K562 (cell line): ENCODE data around the gene SFMBT2. TPM values are rescaled to one million over a fixed set of nuclear protein-coding genes. Genes with fewer than 3 reads are reported as not detected.
A peak's percentile ranks its signal among the peaks of the same experiment; 100 is the strongest.

Experiments
- ATAC-seq: fragments of 200-7000 bp; cut with Tn5 transposase; 3 replicates; pipeline ENCODE4 v1.9.1; 2020; ENCODE audit warnings: moderate library complexity
- BruUV-seq: library from RNA; stranded (reverse); fragments of 400-500 nt; replicated peaks from 2 replicates; lab custom pipeline; 2021; lab: Mats Ljungman, UMichigan
- CTCF ChIA-PET: fragments of 300-600 bp; formaldehyde crosslinking; extraction: SDS; loops from one replicate; lab custom pipeline; 2021; ENCODE audit warnings: low intra/inter-chr PET ratio; lab: Yijun Ruan, JAX
- POLR2A ChIA-PET: fragments of 300-600, 350-650 bp; sonication (Branson Sonifier 250); formaldehyde crosslinking; extraction: SDS; loops from one replicate; lab custom pipeline; 2021; ENCODE audit warnings: antibody characterized with exemption, inconsistent platforms; lab: Yijun Ruan, JAX
- DNase-seq, 4 experiments: peaks; one replicate each; pipeline versions ENCODE4 v3.0.0 to v3.0.0-alpha.2; 2011 to 2018; ENCODE audit warnings: low spot score in 3 of 4, mixed read lengths in 3 of 4; ENCODE audit errors: extremely low read depth in 1 of 4
- FAIRE-seq: peaks from 2 replicates; lab custom pipeline; 2011; peaks lifted over from hg19 to GRCh38; lab: Jason Lieb, UNC
- H2AFZ ChIP-seq: 2 replicates; pipeline ENCODE4 v1.6.0; 2011; ENCODE audit warnings: low read depth, low read length, control low read depth, inconsistent platforms
- H3K27ac ChIP-seq: fragments of 200-600 bp; 3 replicates; pipeline ENCODE4 v1.8.0; 2011; ENCODE audit warnings: low read depth, mild to moderate bottlenecking, control low read depth, inconsistent platforms, low read length, moderate library complexity, mixed read lengths; ENCODE audit errors: extremely low read depth
- H3K27me3 ChIP-seq, 2 experiments: fragments of 300-600 bp in 1 of 2; 2 replicates in 1 of 2; 3 replicates in 1 of 2; pipeline versions ENCODE4 v1.6.0 to v1.8.0; 2011; ENCODE audit warnings: inconsistent platforms in 2 of 2, low read length in 2 of 2, mild to moderate bottlenecking in 1 of 2, mixed read lengths in 1 of 2, moderate library complexity in 1 of 2; ENCODE audit not compliant: control insufficient read depth in 2 of 2, insufficient read depth in 2 of 2
- H3K36me3 ChIP-seq: fragments of 300-600 bp; 3 replicates; pipeline ENCODE4 v1.8.0; 2011; ENCODE audit warnings: mild to moderate bottlenecking, low read length, inconsistent platforms; ENCODE audit not compliant: control insufficient read depth, insufficient read depth
- H3K4me1 ChIP-seq, 2 experiments: fragments of 200-600 bp in 1 of 2; replicated peaks in 1 of 2; 2 replicates in 1 of 2; 3 replicates in 1 of 2; pipeline versions ENCODE4 v1.5.1 to v1.8.0; 2011; ENCODE audit warnings: inconsistent platforms in 2 of 2, low read length in 2 of 2, mild to moderate bottlenecking in 1 of 2, mixed read lengths in 1 of 2, moderate library complexity in 1 of 2; ENCODE audit not compliant: control insufficient read depth in 2 of 2, insufficient read depth in 2 of 2
- H3K4me2 ChIP-seq: 2 replicates; pipeline ENCODE4 v1.6.1; 2011; ENCODE audit warnings: low read length, control low read depth, inconsistent platforms, mixed read lengths; ENCODE audit not compliant: insufficient read depth
- H3K4me3 ChIP-seq: fragments of 200-600 bp; sonication (generic), shearing (Covaris generic); 2 replicates; pipeline ENCODE4 v1.5.1; 2016; ENCODE audit warnings: control low read depth, inconsistent platforms
- H3K79me2 ChIP-seq: fragments of 200-600 bp; 3 replicates; pipeline ENCODE4 v1.8.0; 2011; ENCODE audit warnings: low read length, inconsistent platforms; ENCODE audit not compliant: control insufficient read depth, insufficient read depth
- H3K9ac ChIP-seq, 2 experiments: 2 replicates each; pipeline versions ENCODE4 v1.6.0 to v1.6.1; 2011; ENCODE audit warnings: low read depth in 2 of 2, low read length in 2 of 2, control low read depth in 1 of 2, inconsistent platforms in 1 of 2, mild to moderate bottlenecking in 1 of 2, mixed read lengths in 1 of 2; ENCODE audit not compliant: insufficient read depth in 1 of 2
- H3K9me1 ChIP-seq: one replicate; pipeline ENCODE4 v1.6.0; 2011; ENCODE audit warnings: inconsistent platforms, mild to moderate bottlenecking, low read length, moderate library complexity; ENCODE audit not compliant: control insufficient read depth, insufficient read depth
- H3K9me3 ChIP-seq: replicated peaks from 2 replicates; pipeline ENCODE4 v1.5.1; 2011; ENCODE audit warnings: low read depth, low read length, inconsistent platforms; ENCODE audit not compliant: control insufficient read depth, insufficient read depth
- H4K20me1 ChIP-seq: replicated peaks from 2 replicates; pipeline ENCODE4 v1.6.1; 2011; ENCODE audit warnings: low read length, inconsistent platforms, mixed read lengths; ENCODE audit not compliant: control insufficient read depth, insufficient read depth
- DNMT1 ChIP-seq: fragments of 450-650 bp; IDR thresholded peaks from 2 replicates; pipeline ENCODE4 v1.6.1; 2016; ENCODE audit warnings: antibody characterized with exemption, mild to moderate bottlenecking
- EGR1 ChIP-seq: fragments of 450-650 bp; conservative IDR thresholded peaks from 2 replicates; pipeline ENCODE4 v1.6.1; 2017; ENCODE audit warnings: mild to moderate bottlenecking
- ELF4 ChIP-seq: fragments of 450-650 bp; formaldehyde crosslinking; IDR thresholded peaks from 2 replicates; pipeline ENCODE4 v1.4.0; 2022; ENCODE audit warnings: missing genetic modification characterization
- FOXK1 ChIP-seq: sonication (generic); formaldehyde crosslinking; IDR thresholded peaks from 2 replicates; pipeline ENCODE4 v1.8.0; 2022; ENCODE audit warnings: missing genetic modification reagents, mild to moderate bottlenecking, borderline replicate concordance
- HOMEZ ChIP-seq: fragments of 250-450 bp; sonication (Bioruptor Pico); IDR thresholded peaks from 2 replicates; pipeline ENCODE4 v1.4.0; 2020; ENCODE audit warnings: mild to moderate bottlenecking, moderate library complexity
- MTA1 ChIP-seq: fragments of 450-650 bp; IDR thresholded peaks from 2 replicates; pipeline ENCODE4 v1.6.1; 2017; ENCODE audit warnings: borderline replicate concordance
- ZBTB34 ChIP-seq: fragments of 250-450 bp; sonication (Bioruptor Pico); IDR thresholded peaks from 2 replicates; pipeline ENCODE4 v1.8.0; 2021; ENCODE audit warnings: mild to moderate bottlenecking, moderate library complexity
- ZNF12 ChIP-seq: sonication (generic); formaldehyde crosslinking; IDR thresholded peaks from 2 replicates; pipeline ENCODE4 v1.4.0; 2020; ENCODE audit warnings: mild to moderate bottlenecking, missing genetic modification reagents
- WGBS: fragments of 100-300 bp; shearing (Covaris generic); methylation state at CpG from one replicate; pipeline ENCODE4 v1.1.6; 2016; ENCODE audit warnings: low coverage, mixed read lengths; ENCODE audit not compliant: insufficient coverage; ENCODE audit errors: missing lambda C conversion rate; 5-methylcytosine and 5-hydroxymethylcytosine counted together
- in situ Hi-C: fragments of 300-500 bp; cut with MboI; formaldehyde crosslinking; loops from 4 replicates; pipeline ENCODE4 v1.15.0; 2018; ENCODE audit warnings: inconsistent platforms, mixed read lengths
- intact Hi-C: fragments of 100-400 bp; cut with micrococcal nuclease; formaldehyde crosslinking; loops from 2 replicates; pipeline ENCODE4 v1.14.2; 2022
- polyA plus RNA-seq, 8 experiments: library from polyadenylated mRNA; depleted of rRNA in 4 of 8; stranded (reverse) in 5 of 8; unstranded in 3 of 8; fragments of >200 nt; fragmentation: Nextera tagmentation in 2 of 8; fragmentation: Illumina TruSeq in 1 of 8; extraction: Ambion mirVana in 2 of 8; extraction: Trizol in 1 of 8; gene quantifications; 2 replicates each; pipeline versions ENCODE4 v1.2.1 to v1.2.3, GENCODE V29; 2011 to 2014; ENCODE audit warnings: inconsistent platforms in 1 of 8, missing spikeins in 1 of 8
- total RNA-seq, 7 experiments: library from RNA; depleted of rRNA in 6 of 7; stranded (reverse); fragments of >200 nt in 6 of 7; fragmentation: Illumina TruSeq in 2 of 7; extraction: Trizol in 2 of 7; gene quantifications; 2 replicates each; pipeline versions ENCODE4 v1.2.1 to v1.2.3, GENCODE V29; 2011 to 2021; ENCODE audit warnings: low replicate concordance in 1 of 7
- TF ChIP-seq, protein P1 (sequence below), 3 experiments: fragments of 200-800 bp in 1 of 3; fragments of 250-450 bp in 1 of 3; fragments of 450-650 bp in 1 of 3; sonication (Bioruptor Pico) in 1 of 3; sonication (Bioruptor generic) in 1 of 3; formaldehyde crosslinking in 1 of 3; IDR thresholded peaks; 2 replicates each; pipeline versions ENCODE4 v1.6.1 to v1.8.0; 2016 to 2022; ENCODE audit warnings: mild to moderate bottlenecking in 2 of 3, missing genetic modification characterization in 2 of 3, missing compliant biosample characterization in 1 of 3, moderate library complexity in 1 of 3

SFMBT2 gene
- total and polyA plus RNA-seq, 9 of the 15 experiments (the other 6 are each of a cell fraction or from before 2014, with no cell fraction given) = 1.2 to 13.6 (median 7.6) TPM

- Histone ChIP-seq H4K20me1 (peaks cover 18% of the 10 kb centered on the region), H3K27ac (no peak overlapping the region), H3K27me3 (no peaks in the 10 kb centered on the region), H3K4me3 (no peak overlapping the region), H2AFZ (no peak overlapping the region), H3K9ac (no peak overlapping the region), H3K9me3 (no peaks in the 10 kb centered on the region), H3K79me2 (peaks cover 30% of the 10 kb centered on the region), H3K4me2 (no peak overlapping the region), H3K4me1 (peaks cover 0 to 11% of the 10 kb centered on the region in 2 experiments; a peak in 3 of 5 replicates), H3K36me3 (peaks cover 52% of the 10 kb centered on the region), H3K9me1 (peaks cover 3% of the 10 kb centered on the region)
- FAIRE-seq = no peak
- in situ Hi-C loops (no loop called here), intact Hi-C loops (no loop called here)
- DNase-seq = no peak
- no peak for ATAC-seq
- TF ChIP-seq, protein P1, sequence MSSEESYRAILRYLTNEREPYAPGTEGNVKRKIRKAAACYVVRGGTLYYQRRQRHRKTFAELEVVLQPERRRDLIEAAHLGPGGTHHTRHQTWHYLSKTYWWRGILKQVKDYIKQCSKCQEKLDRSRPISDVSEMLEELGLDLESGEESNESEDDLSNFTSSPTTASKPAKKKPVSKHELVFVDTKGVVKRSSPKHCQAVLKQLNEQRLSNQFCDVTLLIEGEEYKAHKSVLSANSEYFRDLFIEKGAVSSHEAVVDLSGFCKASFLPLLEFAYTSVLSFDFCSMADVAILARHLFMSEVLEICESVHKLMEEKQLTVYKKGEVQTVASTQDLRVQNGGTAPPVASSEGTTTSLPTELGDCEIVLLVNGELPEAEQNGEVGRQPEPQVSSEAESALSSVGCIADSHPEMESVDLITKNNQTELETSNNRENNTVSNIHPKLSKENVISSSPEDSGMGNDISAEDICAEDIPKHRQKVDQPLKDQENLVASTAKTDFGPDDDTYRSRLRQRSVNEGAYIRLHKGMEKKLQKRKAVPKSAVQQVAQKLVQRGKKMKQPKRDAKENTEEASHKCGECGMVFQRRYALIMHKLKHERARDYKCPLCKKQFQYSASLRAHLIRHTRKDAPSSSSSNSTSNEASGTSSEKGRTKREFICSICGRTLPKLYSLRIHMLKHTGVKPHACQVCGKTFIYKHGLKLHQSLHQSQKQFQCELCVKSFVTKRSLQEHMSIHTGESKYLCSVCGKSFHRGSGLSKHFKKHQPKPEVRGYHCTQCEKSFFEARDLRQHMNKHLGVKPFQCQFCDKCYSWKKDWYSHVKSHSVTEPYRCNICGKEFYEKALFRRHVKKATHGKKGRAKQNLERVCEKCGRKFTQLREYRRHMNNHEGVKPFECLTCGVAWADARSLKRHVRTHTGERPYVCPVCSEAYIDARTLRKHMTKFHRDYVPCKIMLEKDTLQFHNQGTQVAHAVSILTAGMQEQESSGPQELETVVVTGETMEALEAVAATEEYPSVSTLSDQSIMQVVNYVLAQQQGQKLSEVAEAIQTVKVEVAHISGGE (CRISPR knock-in tag; IDR thresholded peaks at IDR 0.05) = no peak
- TF ChIP-seq ZNF12 (CRISPR knock-in tag) = no peak
- TF ChIP-seq ZBTB34 (CRISPR knock-in tag) = no peak
- TF ChIP-seq FOXK1 (CRISPR knock-in tag) = no peak
- peak; percentile 81 for TF ChIP-seq EGR1
- TF ChIP-seq HOMEZ (CRISPR knock-in tag) = no peak
- TF ChIP-seq ELF4 (CRISPR knock-in tag) = no peak
- TF ChIP-seq MTA1 = no peak
- TF ChIP-seq DNMT1 = no peak
- POLR2A ChIA-PET = no interaction called here
- CTCF ChIA-PET = no interaction called here
- WGBS = 72% methylated on average over 7 of the region's 8 CpGs
- no TSS peak for BruUV-seq
Measured at GRCh38 chr10:7378602-7379403, 32.0 kb downstream of the SFMBT2 start.
